NCI-H2029 treated with DMSO at 0.1 percent for 48 hours (cell line): ENCODE data around the gene CD200R1.

Experiments used
- DNase-seq: peaks from one replicate; lab custom pipeline; 2025; lab: John Stamatoyannopoulos, UW

Gene CD200R1, protein sequence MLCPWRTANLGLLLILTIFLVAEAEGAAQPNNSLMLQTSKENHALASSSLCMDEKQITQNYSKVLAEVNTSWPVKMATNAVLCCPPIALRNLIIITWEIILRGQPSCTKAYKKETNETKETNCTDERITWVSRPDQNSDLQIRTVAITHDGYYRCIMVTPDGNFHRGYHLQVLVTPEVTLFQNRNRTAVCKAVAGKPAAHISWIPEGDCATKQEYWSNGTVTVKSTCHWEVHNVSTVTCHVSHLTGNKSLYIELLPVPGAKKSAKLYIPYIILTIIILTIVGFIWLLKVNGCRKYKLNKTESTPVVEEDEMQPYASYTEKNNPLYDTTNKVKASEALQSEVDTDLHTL

DNA sequence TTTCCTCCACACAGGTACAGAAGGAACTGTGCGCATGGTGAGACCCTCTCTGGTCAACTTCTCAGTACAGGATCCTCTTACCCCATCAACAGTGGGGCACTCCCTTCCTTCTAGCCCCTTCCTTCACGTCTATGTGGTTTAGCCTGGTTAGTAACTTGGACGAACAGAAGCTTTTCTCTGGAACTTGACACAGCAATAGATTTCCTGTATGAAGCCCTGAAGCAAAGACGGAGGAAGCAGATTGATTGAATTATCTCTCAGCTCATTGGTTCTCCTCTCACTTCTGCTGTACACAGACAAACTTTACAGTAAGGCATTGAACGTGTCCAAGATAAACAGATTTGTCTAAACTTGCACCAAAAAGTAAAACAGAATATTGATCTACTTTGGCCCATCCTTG lies at the start of gene CD200R1:
Gene CD200R1, minus strand, starts transcription at position 210 of the 400 bp plus-strand sequence. CDS start 246 bp downstream, outside the sequence.
- DNase-seq, result no peak

DNA sequence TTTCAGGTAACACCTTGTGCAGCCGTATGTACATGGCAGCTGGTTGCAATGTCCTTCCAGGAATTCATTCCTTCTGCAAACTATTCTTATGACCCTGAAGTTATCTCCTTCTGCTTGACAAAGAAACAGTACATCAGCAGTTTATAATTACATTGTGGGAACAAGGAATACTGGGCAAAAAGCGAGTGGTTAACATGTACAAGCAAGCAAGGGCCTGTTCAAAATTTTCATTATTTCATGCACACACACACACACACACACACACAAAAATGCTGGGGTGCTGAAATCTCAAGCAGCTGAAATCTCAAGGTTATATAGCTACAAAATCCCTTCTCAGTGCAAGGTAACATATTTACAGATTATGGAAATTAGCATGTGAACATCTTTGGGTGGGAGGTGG lies 46.6 kb upstream of the CD200R1 start:
- no peak for DNase-seq

DNA sequence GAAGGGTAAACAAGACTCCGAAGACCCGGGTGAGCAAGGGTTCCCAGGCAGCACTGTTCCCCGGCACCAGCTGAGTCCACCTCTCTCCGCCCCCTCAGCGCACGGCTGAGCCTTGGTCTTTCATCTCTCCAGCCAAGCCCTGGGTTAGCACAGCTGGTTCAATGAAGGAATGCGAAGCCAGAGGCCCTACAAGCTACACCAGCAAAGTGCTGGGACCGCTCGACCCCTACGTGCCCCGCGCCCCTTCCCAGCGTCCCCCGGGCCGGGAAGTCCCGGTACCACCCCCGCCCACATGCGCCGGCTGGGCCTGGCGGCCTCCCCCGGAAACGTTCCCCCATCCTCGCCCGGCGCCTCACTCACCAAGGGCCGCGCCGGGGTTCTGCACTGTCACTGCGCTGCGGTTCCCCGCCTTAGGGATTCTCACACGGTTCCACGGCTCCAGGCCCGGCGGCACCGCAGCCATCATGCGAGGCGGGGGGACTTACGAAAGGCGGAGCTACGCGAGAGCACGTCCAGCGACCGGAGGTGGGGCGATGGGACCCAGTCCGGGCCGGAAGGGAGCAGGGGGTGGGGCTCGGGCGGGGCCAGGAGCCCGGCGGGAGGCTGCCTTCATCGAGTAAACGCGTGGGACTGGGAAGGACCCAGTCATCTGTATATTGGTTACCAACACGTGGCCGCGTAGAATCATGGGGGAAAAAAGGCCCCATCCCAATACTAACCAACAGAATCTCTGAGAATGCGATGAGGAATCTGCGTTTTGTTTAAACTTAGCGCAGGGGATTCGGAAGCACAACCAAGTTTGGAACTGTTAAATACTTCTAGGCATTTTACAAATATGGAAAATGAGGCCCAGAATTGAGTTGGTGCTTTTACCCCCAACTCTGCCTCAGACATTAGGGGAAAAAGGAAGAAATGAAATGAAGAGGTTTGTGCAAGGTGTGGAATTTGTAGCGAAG lies 44.6 kb upstream of the CD200R1 start:
- DNase-seq, result peak; percentile 86

DNA sequence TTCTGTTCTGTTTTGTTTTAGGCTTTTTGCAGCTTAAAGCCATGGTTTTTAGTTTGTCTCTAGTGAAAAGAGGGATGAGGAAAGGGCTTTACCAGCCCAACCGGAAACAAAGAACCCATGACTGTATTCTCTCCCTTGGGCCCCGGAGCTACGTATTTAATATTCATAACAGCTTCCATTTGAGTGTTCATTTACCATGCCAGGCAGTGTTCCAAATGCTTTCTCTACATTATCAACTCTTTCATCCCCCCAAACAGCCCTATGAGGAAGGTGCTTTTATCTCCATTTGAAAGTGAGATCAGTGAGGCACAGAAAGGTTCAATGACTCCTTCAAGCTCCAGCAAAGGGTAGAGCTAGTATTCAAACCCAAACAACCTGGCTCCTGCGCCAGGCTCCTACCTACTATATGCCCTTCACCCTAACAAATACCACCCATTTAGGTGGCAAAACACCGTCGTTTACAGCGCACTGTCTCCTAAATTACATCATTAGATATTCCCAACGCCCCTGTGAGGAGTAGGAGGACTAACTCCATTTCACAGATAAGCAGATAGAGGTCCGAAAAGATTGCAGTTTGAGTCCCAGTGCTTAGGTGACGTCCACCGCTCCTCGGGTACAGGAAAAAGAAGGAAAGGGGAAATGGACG lies 43.8 kb upstream of the CD200R1 start:
- no peak for DNase-seq

DNA sequence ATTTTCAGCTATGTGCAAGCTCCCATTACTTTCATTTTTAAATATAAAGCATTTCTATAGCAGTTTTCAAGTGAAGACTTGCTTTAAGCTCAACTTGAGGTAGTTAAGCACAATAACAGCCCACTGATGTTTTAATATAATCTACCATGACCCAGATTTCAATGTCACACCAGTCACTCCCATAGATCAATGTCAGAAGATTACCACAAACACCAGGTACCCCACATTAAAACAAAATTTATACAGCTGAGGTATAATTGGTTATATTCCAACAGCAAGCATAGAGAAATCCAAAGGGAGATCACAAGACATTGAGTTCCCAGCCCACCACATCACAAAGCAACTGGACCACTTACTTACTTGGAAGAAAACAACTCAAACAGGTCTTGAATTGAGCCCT lies 38.7 kb upstream of the CD200R1 start:
- DNase-seq, result no peak

DNA sequence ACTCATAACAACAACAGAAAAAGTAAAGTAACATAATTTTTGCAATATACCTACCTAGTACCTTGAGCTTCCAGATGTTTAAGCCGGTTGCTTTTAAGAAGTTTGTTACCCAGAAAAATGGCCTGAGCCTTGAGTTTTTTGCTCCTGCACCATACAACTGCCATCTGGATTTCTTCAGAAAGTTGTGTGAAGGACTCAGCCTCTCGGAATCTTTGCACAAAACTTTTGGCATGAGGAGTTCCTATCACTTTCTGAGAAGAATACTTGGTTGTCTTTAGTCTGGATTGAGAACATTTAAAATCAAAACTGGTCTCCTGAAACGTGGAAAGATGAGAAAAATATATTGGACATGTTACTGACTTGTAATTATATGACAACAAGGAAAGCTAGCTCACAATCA lies 33.2 kb upstream of the CD200R1 start:
- DNase-seq, result no peak

DNA sequence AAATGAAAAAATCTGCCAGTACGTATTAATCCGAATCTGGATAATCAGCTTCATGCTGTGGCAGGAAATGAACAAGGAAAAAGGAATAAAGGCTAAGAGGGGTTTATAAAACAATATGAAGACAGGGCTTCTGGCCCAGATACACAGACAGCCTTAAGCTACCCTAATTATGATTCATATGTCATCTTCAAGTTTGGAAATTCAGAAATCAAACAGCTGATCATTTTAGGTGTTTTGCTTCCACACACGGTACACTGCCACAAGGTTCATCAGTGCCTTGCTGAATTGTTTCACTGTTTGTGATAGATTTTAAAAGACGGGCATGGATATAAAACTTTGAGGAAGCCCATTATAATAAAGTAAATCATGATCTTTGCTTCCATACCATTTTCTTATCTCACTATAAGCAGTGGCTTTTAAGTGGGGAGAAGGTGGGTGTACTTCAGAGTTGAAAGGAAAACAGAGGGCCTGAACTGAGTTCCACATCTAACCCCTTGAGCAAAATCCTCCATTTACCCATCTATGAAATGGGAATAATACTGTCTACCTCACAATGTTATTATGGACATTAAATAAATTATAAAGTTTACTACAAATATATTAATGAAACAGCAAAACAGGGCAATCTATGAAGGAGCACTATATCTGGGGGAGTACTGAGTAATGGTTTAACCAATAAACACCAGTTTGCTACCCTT lies 31.6 kb upstream of the CD200R1 start:
- no peak for DNase-seq

DNA sequence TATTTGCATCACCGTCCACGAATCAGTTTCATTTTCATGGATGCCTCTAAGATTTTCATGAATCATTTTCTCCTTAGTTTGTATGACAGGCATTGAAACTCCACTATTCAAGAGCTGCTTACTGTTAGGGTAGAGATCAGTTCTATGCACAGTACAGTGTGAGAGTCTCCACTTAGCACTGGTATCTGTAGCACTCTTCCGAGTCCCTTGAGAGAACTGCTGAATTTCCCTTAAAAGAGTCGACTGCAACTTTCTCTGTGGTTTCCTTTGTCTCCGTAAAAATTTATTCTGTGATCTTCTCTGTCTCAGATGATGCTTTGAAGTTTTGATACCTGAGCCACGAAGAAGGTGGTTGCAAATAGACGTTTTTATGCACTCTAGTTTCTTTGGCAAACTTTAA lies 30.7 kb upstream of the CD200R1 start:
- no peak for DNase-seq

DNA sequence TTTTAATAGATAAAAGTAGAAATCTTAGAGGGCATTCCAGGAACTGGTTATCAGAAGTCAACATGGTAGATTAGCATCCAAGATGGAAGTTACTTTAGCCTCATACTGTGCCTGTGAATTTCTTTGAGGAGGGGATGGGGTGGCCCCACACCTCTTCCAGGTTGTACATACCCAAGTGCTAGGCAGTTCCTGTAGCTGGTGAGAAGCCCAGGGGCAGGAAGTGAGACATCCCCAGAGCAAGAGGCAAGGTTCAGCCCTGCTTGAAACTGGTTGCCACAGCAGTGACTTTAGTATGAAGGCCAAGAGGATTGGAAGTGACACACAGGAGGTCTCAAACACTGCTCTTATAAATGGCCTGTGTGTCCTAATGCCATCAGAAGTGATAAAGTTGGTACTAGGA lies 27.8 kb upstream of the CD200R1 start:
- no peak for DNase-seq

DNA sequence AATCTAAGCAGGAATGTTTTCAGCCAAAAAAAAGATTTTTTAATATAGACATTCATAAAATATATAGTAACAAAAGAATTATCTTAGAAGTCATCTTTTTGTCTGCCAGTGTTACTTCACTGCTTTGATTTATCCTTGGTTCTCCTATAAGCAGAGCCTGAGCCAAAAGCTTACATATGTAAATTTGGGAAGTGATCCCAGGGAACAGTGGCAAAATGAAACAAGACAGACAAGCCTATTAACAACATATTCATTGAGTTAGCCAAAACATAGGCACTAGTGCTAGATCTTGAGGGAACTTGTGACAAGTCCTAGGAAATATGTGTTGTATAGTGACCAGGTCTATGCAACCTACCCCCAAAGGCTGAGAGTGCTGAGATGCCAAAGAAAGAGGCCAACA lies 27.1 kb upstream of the CD200R1 start:
- no peak for DNase-seq

DNA sequence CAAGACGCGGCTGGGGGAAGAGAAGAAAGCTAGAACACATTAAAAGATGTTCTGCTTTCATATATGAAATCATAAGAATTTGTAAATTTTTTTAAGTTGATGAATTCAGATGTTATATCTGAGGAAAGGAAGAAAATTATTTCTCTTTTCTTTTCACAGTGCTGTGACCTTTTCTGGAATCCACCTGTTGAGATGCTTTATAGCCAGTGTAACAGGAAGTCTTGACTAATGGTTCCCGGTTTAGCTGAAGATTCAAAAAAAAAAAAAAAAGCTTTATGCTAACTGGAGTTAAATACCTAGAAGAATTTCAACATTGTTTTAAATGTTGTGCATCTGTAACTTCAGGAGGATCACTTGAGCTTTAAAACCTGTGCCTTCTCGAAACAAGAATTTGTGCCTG lies 25.8 kb upstream of the CD200R1 start:
- no peak for DNase-seq

DNA sequence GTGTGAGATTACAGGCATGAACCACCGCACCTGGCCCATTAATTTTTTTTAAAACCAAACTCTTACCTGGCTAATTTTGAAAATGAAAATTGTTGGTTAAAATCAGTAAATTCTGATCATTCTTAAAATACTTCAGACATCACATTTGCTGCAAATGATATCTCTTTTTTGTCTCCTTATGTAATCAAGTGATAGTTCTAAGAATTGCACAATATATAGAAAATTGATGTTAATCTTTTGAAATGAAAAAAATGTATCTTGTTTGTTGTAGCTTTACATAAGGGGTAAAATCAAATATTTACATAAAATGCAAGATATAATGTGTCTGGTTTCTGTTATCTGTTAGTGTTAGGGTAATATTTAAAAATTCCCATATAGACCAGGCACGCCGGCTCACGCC lies 20.9 kb upstream of the CD200R1 start:
- no peak for DNase-seq

DNA sequence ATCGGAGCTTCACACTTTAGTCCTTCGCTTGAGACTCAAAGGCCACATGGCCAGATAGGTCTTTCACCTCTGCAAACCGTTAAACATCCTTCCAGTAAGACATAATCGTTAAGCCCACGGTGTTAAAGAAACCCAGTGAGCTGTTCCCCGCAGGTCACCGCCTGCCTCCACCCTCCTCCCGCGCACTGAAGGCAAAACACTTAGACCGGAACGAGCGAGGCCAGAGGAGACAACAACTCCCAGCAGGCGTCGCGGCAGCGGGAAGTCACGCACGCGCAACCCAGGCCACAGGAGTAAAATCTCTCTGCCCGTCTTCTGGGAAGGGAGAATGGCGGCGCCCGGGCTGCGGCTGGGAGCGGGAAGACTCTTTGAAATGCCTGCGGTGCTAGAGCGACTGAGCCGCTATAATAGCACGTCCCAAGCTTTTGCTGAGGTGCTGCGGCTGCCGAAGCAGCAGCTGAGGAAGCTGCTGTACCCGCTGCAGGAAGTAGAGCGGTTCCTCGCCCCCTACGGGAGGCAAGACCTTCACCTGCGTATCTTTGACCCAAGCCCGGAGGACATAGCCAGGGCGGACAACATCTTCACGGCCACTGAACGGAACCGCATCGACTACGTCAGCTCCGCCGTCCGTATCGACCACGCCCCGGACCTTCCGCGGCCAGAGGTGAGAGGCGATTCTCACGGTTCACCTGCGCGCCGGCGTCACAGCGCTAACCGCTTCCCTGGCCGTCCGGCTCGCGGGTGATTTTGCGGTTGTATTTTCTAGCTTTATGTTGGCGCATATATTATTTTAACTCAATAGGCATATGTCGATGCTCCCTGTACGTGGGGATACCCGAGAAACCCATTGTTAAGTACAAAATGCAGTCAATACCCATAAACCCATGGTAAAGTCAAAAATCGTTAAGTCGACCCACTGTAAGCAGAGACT lies 16.0 kb upstream of the CD200R1 start, which contains the start of gene GTPBP8:
Gene GTPBP8, plus strand, starts transcription at position 313 of the 931 bp plus-strand sequence. Its CDS starts 16 bp downstream, at position 329.
- DNase-seq, result peak; percentile 82

DNA sequence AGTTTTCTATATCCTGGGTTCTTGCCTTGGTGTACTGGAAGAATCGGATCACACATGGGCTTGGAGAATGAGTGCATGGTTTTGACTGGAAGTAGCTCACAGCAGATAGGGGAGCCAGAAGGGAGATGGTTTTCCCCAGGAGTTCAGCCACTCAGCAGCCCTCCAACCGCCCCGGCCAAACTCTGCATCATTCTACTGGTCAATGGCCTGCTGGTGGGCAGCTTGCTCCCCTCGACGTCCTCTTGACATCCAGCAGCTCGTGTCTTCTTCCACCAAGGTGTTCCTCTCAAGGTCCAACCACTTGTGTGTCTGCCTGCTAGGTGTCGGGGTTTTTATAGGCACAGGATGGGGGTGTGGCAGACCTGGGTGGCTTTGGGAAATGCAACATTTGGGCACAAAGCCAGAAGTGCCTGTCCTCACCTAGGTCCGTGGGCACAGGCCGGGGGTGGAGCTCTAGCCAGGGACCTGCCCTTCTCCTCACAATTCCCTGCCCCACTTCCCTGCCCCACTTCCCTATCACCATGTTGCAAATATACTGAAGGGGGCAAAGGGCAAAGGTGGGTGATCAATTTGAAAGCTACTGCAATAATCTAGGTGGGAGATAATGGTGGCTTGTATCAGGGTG lies 12.9 kb upstream of the CD200R1 start:
- no peak for DNase-seq

DNA sequence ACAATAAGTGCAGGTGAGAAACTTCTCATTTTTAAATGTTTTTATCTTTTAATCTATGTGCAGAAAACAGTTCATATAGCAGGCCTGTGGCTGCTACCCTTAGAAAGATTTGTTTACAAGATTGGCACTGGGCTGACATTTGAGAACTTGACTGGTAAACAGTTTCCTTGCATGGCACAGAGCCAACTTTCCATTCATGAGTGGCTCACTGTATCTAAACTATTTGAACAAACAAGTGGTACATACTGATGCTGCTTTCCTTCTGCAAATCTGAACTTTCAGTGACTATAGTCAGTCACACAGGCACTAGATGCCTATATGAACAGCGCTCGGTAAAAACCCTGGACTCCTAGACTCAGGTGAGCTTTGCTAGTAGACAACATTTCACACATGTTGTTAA lies 9.6 kb upstream of the CD200R1 start:
- peak; percentile 40 for DNase-seq

DNA sequence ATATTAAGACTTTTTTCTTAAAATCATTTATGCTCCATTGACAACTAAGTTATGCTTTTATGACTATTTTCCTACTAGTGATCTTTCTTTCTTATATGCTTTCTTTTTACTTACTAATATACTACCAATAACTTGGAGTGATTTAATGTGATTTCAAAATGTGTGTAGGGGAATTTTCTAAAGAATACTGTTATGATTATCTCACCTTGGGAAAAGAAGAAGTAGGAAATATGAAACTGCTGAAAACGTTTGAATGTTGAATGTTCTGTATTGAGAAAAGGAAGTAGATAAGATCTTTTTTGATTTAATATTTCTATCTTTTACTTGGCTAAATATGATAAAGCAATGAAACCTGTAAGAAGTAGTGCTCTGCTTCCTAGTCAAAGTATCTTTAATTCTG lies 7.8 kb upstream of the CD200R1 start:
- DNase-seq, result no peak

DNA sequence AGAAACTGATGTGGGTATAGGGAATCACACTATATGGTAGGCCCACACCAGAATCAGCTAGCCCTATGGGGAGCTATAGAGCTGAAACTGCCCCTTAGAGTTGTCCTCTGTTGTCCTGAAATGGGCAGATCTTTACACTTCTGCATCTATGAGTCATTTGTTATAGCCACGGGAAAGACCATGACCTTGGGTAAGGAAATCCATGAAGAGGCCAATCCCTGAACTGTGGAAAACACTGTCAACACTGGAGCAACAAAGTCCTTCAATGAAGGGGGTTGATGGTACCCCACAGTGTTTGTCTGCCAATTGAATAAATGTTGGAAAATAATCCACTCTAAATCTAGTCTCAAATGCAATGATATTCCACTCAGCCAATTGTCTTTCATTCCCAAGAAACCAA lies 5.2 kb upstream of the CD200R1 start:
- DNase-seq, result no peak

DNA sequence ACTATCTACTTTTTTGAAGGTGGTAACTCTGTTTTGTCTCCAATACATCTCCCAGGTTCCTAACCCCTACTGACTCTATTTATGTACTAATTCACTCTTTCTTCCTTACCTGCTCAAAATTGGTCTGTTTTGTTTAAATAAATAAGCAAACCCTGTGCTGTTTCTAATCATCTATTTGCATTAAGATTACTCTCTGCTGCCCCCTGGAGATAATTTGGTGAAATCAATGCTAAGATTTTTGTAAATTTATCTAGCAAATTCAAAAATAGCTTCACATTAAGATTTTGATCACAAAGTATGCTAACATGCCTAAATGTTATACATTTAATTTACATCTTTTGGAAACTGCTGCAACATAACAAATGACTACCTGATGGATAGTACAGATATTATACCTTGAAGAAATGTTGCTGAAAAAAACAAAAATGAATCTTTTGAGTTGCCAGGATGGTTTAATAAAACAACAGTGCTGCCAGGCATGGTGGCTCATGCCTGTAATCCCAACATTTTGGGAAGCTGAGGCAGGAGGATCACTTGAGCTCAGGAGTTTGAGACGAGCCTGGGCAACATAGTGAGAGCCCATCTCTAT lies 4.4 kb upstream of the CD200R1 start:
- DNase-seq, result peak; percentile 26

DNA sequence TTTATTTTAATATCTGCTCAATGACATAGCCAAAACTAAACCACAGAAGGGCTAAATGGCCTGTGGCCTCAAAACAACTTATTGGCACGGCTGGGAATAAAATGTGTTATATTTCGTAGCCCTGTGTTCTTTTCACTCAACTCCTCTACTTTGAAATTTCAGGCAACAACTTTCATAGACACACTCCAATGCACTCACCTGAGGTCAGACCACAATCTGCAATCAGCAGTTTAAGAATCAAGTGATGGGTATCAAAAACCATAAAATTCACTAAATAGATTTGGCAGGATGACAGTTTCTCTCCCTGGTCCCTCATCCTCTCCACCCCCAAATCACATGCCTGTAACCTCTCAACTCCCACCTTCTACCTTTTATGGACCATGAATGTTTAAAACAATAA lies 2.0 kb upstream of the CD200R1 start:
- no peak for DNase-seq

DNA sequence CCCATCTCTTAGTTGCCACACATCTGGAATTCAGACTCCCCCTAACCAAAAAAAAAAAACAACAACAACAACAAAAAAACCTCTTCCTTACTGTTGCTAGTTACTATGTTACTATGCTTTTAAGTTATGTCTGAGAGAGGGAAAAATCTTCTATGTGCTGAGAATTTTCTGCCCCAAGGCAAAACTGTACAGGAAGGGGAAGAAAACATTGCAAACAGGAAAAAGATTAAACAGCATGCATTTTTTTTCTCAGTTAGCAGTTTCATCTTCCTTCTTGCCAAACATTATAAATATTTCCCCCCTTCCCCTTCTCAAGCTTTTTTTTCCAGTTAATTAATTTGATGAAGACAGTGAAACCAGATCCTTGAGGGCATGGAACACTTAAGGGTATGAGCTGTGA lies 1.1 kb upstream of the CD200R1 start:
- no peak for DNase-seq
